ENCODE data around the gene TNIP1. TPM values are rescaled to one million over a fixed set of nuclear protein-coding genes. Genes with fewer than 3 reads are reported as not detected.

Gene TNIP1
- polyA plus RNA-seq, 2 of the 4 experiments (the other 2 are of a cell fraction), result 48.4 to 53.4 TPM

GRCh38 chr5:151076616-151077015 is 4.2 kb downstream of the TNIP1 start:
- Histone ChIP-seq H3K9me3 (no peaks in the 10 kb centered on the region), H3K27ac (peak overlapping the region in 1 of 2 experiments; percentile 70; a peak in 2 of 6 replicates), H3K4me3 (no peak overlapping the region), H3K4me2 (peak overlapping the region; percentile 21; the same call in 2 of the 3 replicates), H3K4me1 (peaks cover 54% of the 10 kb centered on the region)
- no peak for DNase-seq (ENCODE audit: low read depth in 1 of 2, low spot score in 1 of 2)
- no peak for TF ChIP-seq CTCF (IDR thresholded peaks at IDR 0.05)
- TF ChIP-seq E2F6 (IDR thresholded peaks at IDR 0.05; ENCODE audit: borderline replicate concordance, low read depth), result no peak
- TF ChIP-seq PBX3 (IDR thresholded peaks at IDR 0.05), result no peak
- no peak for TF ChIP-seq ELK1 (IDR thresholded peaks at IDR 0.05; ENCODE audit: low read depth, low read length)
- no peak for TF ChIP-seq USF2 (IDR thresholded peaks at IDR 0.05)
- TF ChIP-seq EHMT2 (IDR thresholded peaks at IDR 0.05; ENCODE audit: low read depth), result no peak
- no peak for TF ChIP-seq EP300 (IDR thresholded peaks at IDR 0.05)
- TF ChIP-seq SMC3 (IDR thresholded peaks at IDR 0.05), result no peak
- TF ChIP-seq NFE2L2 (conservative IDR thresholded peaks at IDR 0.05; ENCODE audit: low read length), result no peak
- no peak for TF ChIP-seq NPAS2 (CRISPR knock-in tag; IDR thresholded peaks at IDR 0.05; ENCODE audit: borderline replicate concordance)
- TF ChIP-seq JUN (IDR thresholded peaks at IDR 0.05), result no peak
- ATAC-seq, result no peak
- CTCF ChIA-PET, result interaction anchor here (1.3 to 5.5 kb wide), 4 partner anchors 10 to 39 kb away, joined by 4 to 34 read pairs (median 22); no protein-coding TSS in a partner anchor
- 92% methylated on average over 6 of the region's 6 CpGs for WGBS (ENCODE audit: missing lambda C conversion rate)
- POLR2A ChIA-PET, result interaction anchor here (1.5 kb wide), 1 partner anchor 13 kb away, joined by 3 read pairs; no protein-coding TSS in a partner anchor
- no peak for FAIRE-seq

- ATAC-seq, result peak; percentile 16 to 32; a peak in 3 of 6 replicates
- H3K4me3 ChIP-seq, result no peak overlapping the region
- no peak for TF ChIP-seq FOSL2 (IDR thresholded peaks at IDR 0.05)
- 0 out of 2 replicates have a peak, but pooled peaks have one; percentile 4 for TF ChIP-seq FOSL2 (CRISPR knock-in tag; IDR thresholded peaks at IDR 0.05)
- TF ChIP-seq HEYL (CRISPR knock-in tag; IDR thresholded peaks at IDR 0.05), result no peak
- no peak for TF ChIP-seq POLR2A (IDR thresholded peaks at IDR 0.05; ENCODE audit: low read length)
- no peak for TF ChIP-seq E2F6 (IDR thresholded peaks at IDR 0.05; ENCODE audit: borderline replicate concordance, low read depth)
- no peak for TF ChIP-seq CEBPB (IDR thresholded peaks at IDR 0.05)
- TF ChIP-seq HOXA7 (CRISPR knock-in tag; IDR thresholded peaks at IDR 0.05), result no peak
- no peak for TF ChIP-seq EHMT2 (IDR thresholded peaks at IDR 0.05; ENCODE audit: low read depth)
- ChIA-PET CTCF (interaction anchor here (1.2 to 5.5 kb wide), 6 partner anchors 7 to 40 kb away, joined by 3 to 34 read pairs (median 8); no protein-coding TSS in a partner anchor), POLR2A (interaction anchor here (1.5 kb wide), 1 partner anchor 13 kb away, joined by 3 read pairs; no protein-coding TSS in a partner anchor)
- peaks cover 61% of the 10 kb centered on the region for H3K4me1 ChIP-seq
- DNase-seq (ENCODE audit: low read depth in 1 of 2, low spot score in 1 of 2), result peak in 1 of 2 experiments; percentile 44
- H3K27ac ChIP-seq, result peak overlapping the region; percentile 43 to 70; a peak in 4 of 6 replicates
- FAIRE-seq, result no peak
- 48% methylated on average over 5 of the region's 5 CpGs for WGBS (ENCODE audit: missing lambda C conversion rate)
- H3K4me2 ChIP-seq, result peak overlapping the region; percentile 21
- no peaks in the 10 kb centered on the region for H3K9me3 ChIP-seq
Observed at GRCh38 chr5:151075698-151076331, 5.0 kb downstream of the TNIP1 start.

Measured in A549 (cell line).